ENCODE results near the gene ICE2.
"Not testable (repeated sequence)": the region's sequence is repeated elsewhere in the genome, so short reads cannot be mapped to it uniquely, and the experiment has no call there.

The ICE2 gene

DNA sequence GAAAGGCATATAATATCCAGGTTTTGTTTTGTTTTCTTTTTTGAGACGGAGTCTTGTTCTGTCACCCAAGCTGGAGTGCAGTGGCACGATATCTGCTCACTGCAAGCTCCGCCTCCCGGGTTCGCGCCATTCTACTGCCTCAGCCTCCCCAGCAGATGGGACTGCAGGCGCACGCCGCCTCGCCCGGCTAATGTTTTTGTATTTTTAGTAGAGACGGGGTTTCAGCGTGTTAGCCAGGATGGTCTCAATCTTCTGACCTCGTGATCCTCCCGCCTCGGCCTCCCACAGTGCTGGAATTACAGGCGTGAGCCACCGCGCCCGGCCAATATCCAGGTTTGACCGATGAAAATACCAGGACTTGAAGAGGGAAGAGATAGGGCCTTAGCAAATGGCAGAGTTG lies 66.1 kb downstream of the ICE2 start:
- 98% methylated on average over 20 of the region's 21 CpGs for WGBS (ENCODE audit: insufficient coverage)
- POLR2A ChIA-PET, result not testable (repeated sequence)

DNA sequence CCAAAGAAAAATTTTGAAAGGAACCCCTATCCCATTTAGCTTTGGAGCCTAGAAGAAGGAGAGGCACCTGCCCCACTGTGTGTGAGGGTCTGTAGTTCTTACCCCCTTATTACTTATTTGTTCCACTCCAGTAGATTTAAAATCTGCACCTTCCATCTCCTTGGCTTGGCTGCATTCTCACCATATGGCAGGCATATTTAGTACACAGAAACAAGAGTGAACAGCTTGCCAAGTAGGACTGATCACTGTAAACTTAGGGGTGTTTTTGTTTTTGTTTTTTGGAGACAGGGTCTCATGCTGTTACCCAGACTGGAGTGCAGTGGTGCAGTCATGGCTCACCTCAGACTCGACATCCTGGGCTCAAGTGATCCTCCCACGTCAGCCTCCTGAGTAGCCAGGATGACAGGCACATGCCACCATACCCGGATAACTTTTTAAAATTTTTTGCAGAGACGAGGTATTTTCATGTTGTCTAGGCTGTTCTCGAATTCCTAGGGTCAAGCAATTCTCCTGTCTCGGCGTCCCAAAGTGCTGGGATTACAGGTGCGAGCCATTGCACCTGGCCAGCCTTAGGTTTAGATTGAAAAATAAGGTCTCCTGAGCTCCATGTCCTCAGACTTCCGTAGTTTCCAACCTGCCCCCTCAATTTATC lies 67.0 kb downstream of the ICE2 start:
- no peaks in the 10 kb centered on the region for H3K9me3 ChIP-seq (ENCODE audit: control extremely low read depth in 1 of 5, control insufficient read depth in 4 of 5, insufficient read depth in 2 of 5, low read depth in 1 of 5, low read length in 4 of 5)
- H3K27ac ChIP-seq (ENCODE audit: insufficient read depth in 1 of 2, low read depth in 1 of 2, low read length in 2 of 2, poor library complexity in 1 of 2, severe bottlenecking in 2 of 2), result no peak overlapping the region
- CTCF ChIA-PET, result interaction anchor here (0.7 kb wide), 1 partner anchor 33 kb away, joined by 3 read pairs; no protein-coding TSS in a partner anchor
- H3K27me3 ChIP-seq (replicated peaks in 2 of 5; ENCODE audit: control insufficient read depth in 4 of 5, insufficient read depth in 5 of 5, low read length in 4 of 5), result no peaks in the 10 kb centered on the region
- DNase-seq, result no peak
- POLR2A ChIA-PET, result interaction anchor here (0.6 kb wide), 1 partner anchor 14 kb away, joined by 3 read pairs; no protein-coding TSS in a partner anchor
- H3K4me1 ChIP-seq (ENCODE audit: control extremely low read depth in 1 of 4, control insufficient read depth in 4 of 4, insufficient read depth in 4 of 4, low read length in 3 of 4), result peaks cover 0 to 10% (median 3%) of the 10 kb centered on the region in 4 experiments
- WGBS (ENCODE audit: insufficient coverage), result 95% methylated on average over 9 of the region's 9 CpGs
- H3K4me3 ChIP-seq (ENCODE audit: control insufficient read depth in 1 of 7, extremely low read depth in 1 of 7, insufficient read depth in 4 of 7, low read depth in 2 of 7, low read length in 6 of 7), result no peak overlapping the region
- no peaks in the 10 kb centered on the region for H3K36me3 ChIP-seq (ENCODE audit: control insufficient read depth in 4 of 4, insufficient read depth in 4 of 4, low read length in 3 of 4)

More for the DNA sequence above, 66.1 kb downstream of the ICE2 start:
- H3K27ac ChIP-seq (ENCODE audit: insufficient read depth in 1 of 2, low read depth in 1 of 2, low read length in 2 of 2, poor library complexity in 1 of 2, severe bottlenecking in 2 of 2); H3K36me3 ChIP-seq (ENCODE audit: control insufficient read depth in 4 of 4, insufficient read depth in 4 of 4, low read length in 3 of 4); H3K9me3 ChIP-seq (ENCODE audit: control extremely low read depth in 1 of 5, control insufficient read depth in 4 of 5, insufficient read depth in 2 of 5, low read depth in 1 of 5, low read length in 4 of 5); CTCF ChIA-PET; H3K27me3 ChIP-seq (replicated peaks in 2 of 5; ENCODE audit: control insufficient read depth in 4 of 5, insufficient read depth in 5 of 5, low read length in 4 of 5); H3K4me1 ChIP-seq (ENCODE audit: control extremely low read depth in 1 of 4, control insufficient read depth in 4 of 4, insufficient read depth in 4 of 4, low read length in 3 of 4); H3K4me3 ChIP-seq (ENCODE audit: control insufficient read depth in 1 of 7, extremely low read depth in 1 of 7, insufficient read depth in 4 of 7, low read depth in 2 of 7, low read length in 6 of 7); DNase-seq: not testable (repeated sequence)

GRCh38 chr15:60410350-60410749 lies 68.6 kb downstream of the ICE2 start:
- H3K4me3 ChIP-seq (ENCODE audit: control insufficient read depth in 1 of 7, extremely low read depth in 1 of 7, insufficient read depth in 4 of 7, low read depth in 2 of 7, low read length in 6 of 7); H3K27me3 ChIP-seq (replicated peaks in 2 of 5; ENCODE audit: control insufficient read depth in 4 of 5, insufficient read depth in 5 of 5, low read length in 4 of 5); H3K9me3 ChIP-seq (ENCODE audit: control extremely low read depth in 1 of 5, control insufficient read depth in 4 of 5, insufficient read depth in 2 of 5, low read depth in 1 of 5, low read length in 4 of 5); H3K36me3 ChIP-seq (ENCODE audit: control insufficient read depth in 4 of 4, insufficient read depth in 4 of 4, low read length in 3 of 4); POLR2A ChIA-PET; DNase-seq; CTCF ChIA-PET; H3K4me1 ChIP-seq (ENCODE audit: control extremely low read depth in 1 of 4, control insufficient read depth in 4 of 4, insufficient read depth in 4 of 4, low read length in 3 of 4); H3K27ac ChIP-seq (ENCODE audit: insufficient read depth in 1 of 2, low read depth in 1 of 2, low read length in 2 of 2, poor library complexity in 1 of 2, severe bottlenecking in 2 of 2): not testable (repeated sequence)
- WGBS (ENCODE audit: insufficient coverage), result 100% methylated on average over 1 of the region's 9 CpGs

GRCh38 chr15:60408463-60408981 lies 70.4 kb downstream of the ICE2 start:
- Histone ChIP-seq H3K9me3 (ENCODE audit: control extremely low read depth in 1 of 5, control insufficient read depth in 4 of 5, insufficient read depth in 2 of 5, low read depth in 1 of 5, low read length in 4 of 5) (no peaks in the 10 kb centered on the region), H3K4me1 (ENCODE audit: control extremely low read depth in 1 of 4, control insufficient read depth in 4 of 4, insufficient read depth in 4 of 4, low read length in 3 of 4) (peaks cover 0 to 10% (median 3%) of the 10 kb centered on the region in 4 experiments), H3K27me3 (replicated peaks in 2 of 5; ENCODE audit: control insufficient read depth in 4 of 5, insufficient read depth in 5 of 5, low read length in 4 of 5) (no peaks in the 10 kb centered on the region), H3K4me3 (ENCODE audit: control insufficient read depth in 1 of 7, extremely low read depth in 1 of 7, insufficient read depth in 4 of 7, low read depth in 2 of 7, low read length in 6 of 7) (no peak overlapping the region), H3K27ac (ENCODE audit: insufficient read depth in 1 of 2, low read depth in 1 of 2, low read length in 2 of 2, poor library complexity in 1 of 2, severe bottlenecking in 2 of 2) (no peak overlapping the region), H3K36me3 (ENCODE audit: control insufficient read depth in 4 of 4, insufficient read depth in 4 of 4, low read length in 3 of 4) (no peaks in the 10 kb centered on the region)
- DNase-seq, result peak; percentile 13 to 72 (median 65)
- CTCF ChIA-PET, result interaction anchor here (0.9 kb wide), 1 partner anchor 107 kb away, joined by 3 read pairs; no protein-coding TSS in a partner anchor
- POLR2A ChIA-PET, result no interaction called here

DNA sequence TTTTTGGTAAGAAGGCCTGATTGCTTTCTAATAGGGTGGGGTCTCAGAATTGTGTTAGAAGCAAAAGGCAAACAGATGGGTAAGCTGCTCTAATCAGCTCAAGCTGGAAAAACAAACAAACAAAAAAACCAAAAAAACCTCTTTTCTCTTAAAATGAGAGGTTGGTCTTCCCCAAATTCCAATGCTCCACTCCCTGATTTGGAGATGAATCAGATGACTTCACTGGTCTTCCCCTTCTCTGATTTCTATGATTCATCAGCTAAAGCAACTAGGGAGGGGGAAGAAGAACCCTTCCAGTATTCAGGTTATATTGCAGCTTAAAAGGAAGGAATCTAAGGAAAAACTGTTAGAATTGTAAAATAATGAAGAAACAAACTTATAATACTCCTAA lies 71.5 kb downstream of the ICE2 start:
- no peaks in the 10 kb centered on the region for H3K9me3 ChIP-seq (ENCODE audit: control extremely low read depth in 1 of 5, control insufficient read depth in 4 of 5, insufficient read depth in 2 of 5, low read depth in 1 of 5, low read length in 4 of 5)
- DNase-seq, result no peak
- ChIA-PET CTCF (interaction anchor here (1.5 kb wide), 1 partner anchor 43 kb away, joined by 3 read pairs; no protein-coding TSS in a partner anchor), POLR2A (no interaction called here)
- H3K36me3 ChIP-seq (ENCODE audit: control insufficient read depth in 4 of 4, insufficient read depth in 4 of 4, low read length in 3 of 4), result no peaks in the 10 kb centered on the region
- H3K4me1 ChIP-seq (ENCODE audit: control extremely low read depth in 1 of 4, control insufficient read depth in 4 of 4, insufficient read depth in 4 of 4, low read length in 3 of 4), result peaks cover 0 to 10% (median 3%) of the 10 kb centered on the region in 4 experiments
- no peak overlapping the region for H3K4me3 ChIP-seq (ENCODE audit: control insufficient read depth in 1 of 7, extremely low read depth in 1 of 7, insufficient read depth in 4 of 7, low read depth in 2 of 7, low read length in 6 of 7)
- H3K27ac ChIP-seq (ENCODE audit: insufficient read depth in 1 of 2, low read depth in 1 of 2, low read length in 2 of 2, poor library complexity in 1 of 2, severe bottlenecking in 2 of 2), result no peak overlapping the region
- H3K27me3 ChIP-seq (replicated peaks in 2 of 5; ENCODE audit: control insufficient read depth in 4 of 5, insufficient read depth in 5 of 5, low read length in 4 of 5), result no peaks in the 10 kb centered on the region

DNA sequence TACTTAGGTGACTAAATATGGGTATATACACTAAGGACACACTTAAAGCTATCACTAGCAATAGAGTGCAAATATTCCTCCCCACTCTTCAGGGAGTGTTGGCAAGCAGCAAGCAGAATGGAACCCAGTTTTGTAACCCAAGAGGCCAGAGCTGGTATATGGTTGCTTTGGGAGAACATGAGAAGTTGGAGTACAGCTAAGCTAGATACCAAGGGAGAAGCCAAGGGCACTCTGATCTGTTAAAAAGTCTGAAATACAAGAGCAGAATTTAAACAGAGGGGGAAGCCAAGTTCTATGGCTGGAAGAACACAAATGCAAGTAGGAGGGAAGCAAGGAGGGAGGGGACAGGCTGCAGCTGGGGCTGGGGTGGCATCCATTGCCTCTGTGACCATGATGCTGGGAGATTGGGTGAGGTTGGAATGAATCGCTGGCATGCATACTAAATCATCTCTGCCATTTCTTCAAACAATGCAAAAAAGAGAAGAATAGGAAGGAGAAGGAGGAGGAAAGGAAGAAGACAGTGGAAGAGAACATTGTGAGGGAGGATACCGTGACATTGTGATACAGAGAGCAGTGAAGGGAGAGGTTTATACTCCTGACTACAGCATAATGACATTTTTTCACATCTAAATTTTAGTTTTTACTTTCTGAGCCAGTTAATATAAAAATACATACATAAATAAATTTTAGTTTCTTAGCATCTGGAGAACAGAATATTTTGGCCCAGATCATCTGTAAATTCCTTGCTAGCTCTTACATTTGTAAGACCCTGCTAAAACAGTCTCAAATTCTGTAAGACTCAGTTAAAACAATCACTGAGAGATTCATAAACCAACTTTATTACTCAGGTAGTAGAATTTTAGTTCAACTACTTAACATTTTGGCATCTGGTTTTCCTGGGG lies 72.2 kb downstream of the ICE2 start:
- Histone ChIP-seq H3K4me3 (ENCODE audit: control insufficient read depth in 1 of 7, extremely low read depth in 1 of 7, insufficient read depth in 4 of 7, low read depth in 2 of 7, low read length in 6 of 7) (no peak overlapping the region), H3K27ac (ENCODE audit: insufficient read depth in 1 of 2, low read depth in 1 of 2, low read length in 2 of 2, poor library complexity in 1 of 2, severe bottlenecking in 2 of 2) (no peak overlapping the region), H3K36me3 (ENCODE audit: control insufficient read depth in 4 of 4, insufficient read depth in 4 of 4, low read length in 3 of 4) (no peaks in the 10 kb centered on the region), H3K4me1 (ENCODE audit: control extremely low read depth in 1 of 4, control insufficient read depth in 4 of 4, insufficient read depth in 4 of 4, low read length in 3 of 4) (peaks cover 0 to 10% (median 3%) of the 10 kb centered on the region in 4 experiments), H3K27me3 (replicated peaks in 2 of 5; ENCODE audit: control insufficient read depth in 4 of 5, insufficient read depth in 5 of 5, low read length in 4 of 5) (no peaks in the 10 kb centered on the region), H3K9me3 (ENCODE audit: control extremely low read depth in 1 of 5, control insufficient read depth in 4 of 5, insufficient read depth in 2 of 5, low read depth in 1 of 5, low read length in 4 of 5) (no peaks in the 10 kb centered on the region)
- no CpG with 5 or more reads among the region's 2 CpGs for WGBS (ENCODE audit: insufficient coverage)
- CTCF ChIA-PET, result interaction anchor here (1.2 to 1.5 kb wide), 2 partner anchors 11 to 42 kb away, joined by 3 read pairs; no protein-coding TSS in a partner anchor
- DNase-seq, result no peak
- POLR2A ChIA-PET, result no interaction called here

GRCh38 chr15:60405399-60405798 lies 73.5 kb downstream of the ICE2 start:
- no peaks in the 10 kb centered on the region for H3K27me3 ChIP-seq (replicated peaks in 2 of 5; ENCODE audit: control insufficient read depth in 4 of 5, insufficient read depth in 5 of 5, low read length in 4 of 5)
- no peak for DNase-seq
- H3K4me1 ChIP-seq (ENCODE audit: control extremely low read depth in 1 of 4, control insufficient read depth in 4 of 4, insufficient read depth in 4 of 4, low read length in 3 of 4), result peaks cover 0 to 10% (median 3%) of the 10 kb centered on the region in 4 experiments
- CTCF ChIA-PET, result interaction anchor here (1.2 kb wide), 1 partner anchor 13 kb away, joined by 3 read pairs; no protein-coding TSS in a partner anchor
- no peaks in the 10 kb centered on the region for H3K9me3 ChIP-seq (ENCODE audit: control extremely low read depth in 1 of 5, control insufficient read depth in 4 of 5, insufficient read depth in 2 of 5, low read depth in 1 of 5, low read length in 4 of 5)
- H3K36me3 ChIP-seq (ENCODE audit: control insufficient read depth in 4 of 4, insufficient read depth in 4 of 4, low read length in 3 of 4), result no peaks in the 10 kb centered on the region
- WGBS (ENCODE audit: insufficient coverage), result no CpG with 5 or more reads among the region's 2 CpGs
- no peak overlapping the region for H3K27ac ChIP-seq (ENCODE audit: insufficient read depth in 1 of 2, low read depth in 1 of 2, low read length in 2 of 2, poor library complexity in 1 of 2, severe bottlenecking in 2 of 2)
- H3K4me3 ChIP-seq (ENCODE audit: control insufficient read depth in 1 of 7, extremely low read depth in 1 of 7, insufficient read depth in 4 of 7, low read depth in 2 of 7, low read length in 6 of 7), result no peak overlapping the region
- POLR2A ChIA-PET, result no interaction called here

All from common myeloid progenitor, CD34-positive (primary cell).